AG09319 (cell line): Measurements from ENCODE around the gene VPS26A.
"Not testable (repeated sequence)": the region's sequence is repeated elsewhere in the genome, so short reads cannot be mapped to it uniquely, and the experiment has no call there.

ENCODE experiments used
- DNase-seq: peaks from one replicate; pipeline ENCODE4 v3.0.0-alpha.2; 2010; ENCODE audit warnings: low read depth; ENCODE audit errors: extremely low read depth
- CTCF ChIP-seq: IDR thresholded peaks from 2 replicates; pipeline ENCODE4 v1.5.1; 2011; ENCODE audit warnings: low read depth, mild to moderate bottlenecking, inconsistent platforms, low read length, moderate library complexity

VPS26A gene

GRCh38 chr10:69124563-69125268, 738 bp downstream of the VPS26A start:
- TF ChIP-seq CTCF: no peak
- peak; percentile 7 for DNase-seq

GRCh38 chr10:69125554-69125953, 1.6 kb downstream of the VPS26A start:
- no peak for TF ChIP-seq CTCF
- DNase-seq: no peak

- no peak for DNase-seq
- TF ChIP-seq CTCF: no peak
Observed at GRCh38 chr10:69130251-69130650, 6.3 kb downstream of the VPS26A start.

GRCh38 chr10:69139961-69140360, 16.0 kb downstream of the VPS26A start:
- DNase-seq: no peak
- no peak for TF ChIP-seq CTCF

GRCh38 chr10:69141304-69141703, 17.3 kb downstream of the VPS26A start:
- DNase-seq: no peak
- TF ChIP-seq CTCF: no peak

- DNase-seq: not testable (repeated sequence)
Observed at GRCh38 chr10:69142074-69142473, 18.1 kb downstream of the VPS26A start.

- no peak for DNase-seq
- no peak for TF ChIP-seq CTCF
Observed at GRCh38 chr10:69142983-69143382, 19.0 kb downstream of the VPS26A start.

- DNase-seq: no peak
Observed at GRCh38 chr10:69145329-69145728, 21.4 kb downstream of the VPS26A start.

More at GRCh38 chr10:69145329-69145728, 21.4 kb downstream of the VPS26A start:
- TF ChIP-seq CTCF: no peak
